Testis (tissue), 2 donors: ENCODE data around the gene INO80B.

Experiments
- CTCF ChIP-seq, 3 experiments: fragments of 450-650 bp in 2 of 3; fragments of 200-600 bp in 1 of 3; sonication (generic) in 1 of 3; IDR thresholded peaks; one replicate each; pipeline ENCODE4 v1.5.1; 2016 to 2019; ENCODE audit warnings: antibody characterized with exemption in 3 of 3, mild to moderate bottlenecking in 2 of 3, moderate library complexity in 1 of 3
- POLR2A ChIP-seq: fragments of 450-650 bp; IDR thresholded peaks from one replicate; pipeline ENCODE4 v1.6.1; 2017; ENCODE audit warnings: antibody characterized with exemption, mild to moderate bottlenecking, moderate library complexity

DNA sequence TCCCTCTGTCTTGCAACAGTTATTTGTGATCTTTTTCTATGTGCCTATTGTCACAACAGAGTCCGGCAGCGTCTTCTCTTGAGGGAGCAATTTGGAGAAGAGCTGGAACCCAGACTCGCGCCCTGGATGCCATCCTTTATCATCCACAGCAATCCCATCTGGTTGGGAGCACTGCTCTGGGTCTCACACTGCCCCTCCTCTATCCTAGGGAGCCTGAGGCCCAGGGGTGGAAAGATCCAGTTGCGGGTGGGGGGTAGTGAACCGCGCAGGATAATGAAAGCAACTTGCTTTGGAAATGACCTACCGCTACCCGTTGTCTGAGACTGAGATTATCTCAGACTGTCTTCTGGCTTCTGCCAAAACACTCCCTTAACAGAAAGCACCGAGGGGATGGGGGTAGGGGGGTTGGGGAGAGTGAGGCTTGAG, 4.1 kb downstream of the INO80B start:
- no peak for TF ChIP-seq CTCF (IDR thresholded peaks at IDR 0.05)
- TF ChIP-seq POLR2A = no peak
